HG03103 (cell line): Measurements from ENCODE around the gene SGIP1.
"Not testable (repeated sequence)": the region's sequence is repeated elsewhere in the genome, so short reads cannot be mapped to it uniquely, and the experiment has no call there.

Source experiments
- ATAC-seq: cut with Tn5 transposase; IDR thresholded peaks from one replicate; pipeline ENCODE4 v1.9.1; 2021; ENCODE audit warnings: low read depth; ENCODE audit not compliant: unreplicated experiment

The SGIP1 gene

GRCh38 chr1:66723985-66724384 is 190.0 kb downstream of the SGIP1 start:
- ATAC-seq = no peak

GRCh38 chr1:66725885-66726665 is 192.1 kb downstream of the SGIP1 start:
- ATAC-seq = peak; percentile 74

- ATAC-seq = no peak
Measured at GRCh38 chr1:66728021-66728420, 194.1 kb downstream of the SGIP1 start.

- ATAC-seq = not testable (repeated sequence)
Measured at GRCh38 chr1:66728716-66729115, 194.8 kb downstream of the SGIP1 start.

- ATAC-seq = no peak
Measured at GRCh38 chr1:66729119-66729518, 195.2 kb downstream of the SGIP1 start.

- ATAC-seq = no peak
Measured at GRCh38 chr1:66729523-66729922, 195.6 kb downstream of the SGIP1 start.

- no peak for ATAC-seq
Measured at GRCh38 chr1:66730462-66730861, 196.5 kb downstream of the SGIP1 start.

- ATAC-seq = no peak
Measured at GRCh38 chr1:66731170-66731865, 197.4 kb downstream of the SGIP1 start.

- ATAC-seq = peak; percentile 62
Measured at GRCh38 chr1:66732407-66733166, 198.6 kb downstream of the SGIP1 start.

GRCh38 chr1:66733348-66734017 is 199.5 kb downstream of the SGIP1 start:
- ATAC-seq = no peak

- ATAC-seq = not testable (repeated sequence)
Measured at GRCh38 chr1:66734531-66734930, 200.6 kb downstream of the SGIP1 start.

GRCh38 chr1:66737836-66738235 is 203.9 kb downstream of the SGIP1 start:
- ATAC-seq = no peak

GRCh38 chr1:66739401-66740157 is 205.6 kb downstream of the SGIP1 start:
- ATAC-seq = peak; percentile 80

- ATAC-seq = no peak
Measured at GRCh38 chr1:66745451-66745850, 211.5 kb downstream of the SGIP1 start.

GRCh38 chr1:66747501-66747900 is 213.5 kb downstream of the SGIP1 start:
- no peak for ATAC-seq

GRCh38 chr1:66750577-66750976 is 216.6 kb downstream of the SGIP1 start:
- ATAC-seq = no peak

GRCh38 chr1:66751160-66751559 is 217.2 kb downstream of the SGIP1 start:
- no peak for ATAC-seq

- no peak for ATAC-seq
Measured at GRCh38 chr1:66752000-66752592, 218.1 kb downstream of the SGIP1 start, which contains the start of gene DYNLT5. Gene DYNLT5 (plus strand): TSS chr1:66752459. CDS start chr1:66754659, 2,200 bp downstream.

- no peak for ATAC-seq
Measured at GRCh38 chr1:66752671-66753371, 218.9 kb downstream of the SGIP1 start.
